Measurements from ENCODE around the gene FUOM.

FUOM gene

DNA sequence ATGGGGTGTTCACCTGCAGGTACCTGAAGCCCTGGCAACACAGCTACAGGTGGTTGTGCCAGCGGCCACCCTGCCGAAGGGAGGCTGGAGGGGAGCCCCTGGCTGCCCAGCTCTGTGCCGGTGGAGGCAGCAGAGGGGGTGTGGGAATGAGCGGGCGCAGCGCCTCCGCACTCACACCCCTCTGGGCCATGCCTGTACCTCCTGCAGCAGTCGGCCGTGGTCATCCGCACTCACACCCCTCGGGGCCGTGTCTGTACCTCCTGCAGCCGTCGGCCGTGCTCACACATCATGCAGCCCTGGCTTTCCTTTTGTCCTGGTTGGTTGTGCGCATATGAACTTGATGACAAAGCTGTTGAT is 47.4 kb downstream of the FUOM start:
- no peak for DNase-seq

DNA sequence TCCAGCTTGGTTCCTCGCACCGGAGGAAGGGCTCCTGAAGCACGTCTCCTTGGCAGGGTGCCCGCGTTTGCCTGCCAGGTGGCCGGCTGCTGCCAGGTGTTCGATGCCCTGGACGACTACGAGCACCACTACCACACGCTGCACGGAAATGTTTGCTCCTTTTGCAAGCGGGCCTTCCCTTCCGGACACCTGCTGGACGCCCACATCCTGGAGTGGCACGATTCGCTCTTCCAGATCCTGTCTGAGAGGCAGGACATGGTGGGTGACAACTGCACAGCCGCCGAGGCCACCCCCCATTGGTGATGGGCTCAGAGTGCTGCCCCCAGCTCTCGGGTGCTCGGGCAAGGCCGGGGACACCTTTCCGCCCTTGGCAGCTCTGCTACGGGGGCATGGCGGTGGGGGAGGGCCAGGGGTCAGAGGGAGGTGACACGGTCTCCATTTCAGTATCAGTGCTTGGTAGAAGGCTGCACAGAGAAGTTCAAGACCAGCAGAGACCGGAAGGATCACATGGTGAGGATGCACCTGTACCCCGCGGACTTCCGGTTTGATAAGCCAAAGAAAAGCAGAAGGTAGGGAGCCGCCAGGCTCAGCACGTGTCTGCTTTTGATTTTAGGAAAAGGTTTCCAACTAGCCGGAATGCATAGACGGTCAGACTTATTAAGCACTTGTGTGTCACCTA is 48.0 kb downstream of the FUOM start:
- DNase-seq: no peak

DNA sequence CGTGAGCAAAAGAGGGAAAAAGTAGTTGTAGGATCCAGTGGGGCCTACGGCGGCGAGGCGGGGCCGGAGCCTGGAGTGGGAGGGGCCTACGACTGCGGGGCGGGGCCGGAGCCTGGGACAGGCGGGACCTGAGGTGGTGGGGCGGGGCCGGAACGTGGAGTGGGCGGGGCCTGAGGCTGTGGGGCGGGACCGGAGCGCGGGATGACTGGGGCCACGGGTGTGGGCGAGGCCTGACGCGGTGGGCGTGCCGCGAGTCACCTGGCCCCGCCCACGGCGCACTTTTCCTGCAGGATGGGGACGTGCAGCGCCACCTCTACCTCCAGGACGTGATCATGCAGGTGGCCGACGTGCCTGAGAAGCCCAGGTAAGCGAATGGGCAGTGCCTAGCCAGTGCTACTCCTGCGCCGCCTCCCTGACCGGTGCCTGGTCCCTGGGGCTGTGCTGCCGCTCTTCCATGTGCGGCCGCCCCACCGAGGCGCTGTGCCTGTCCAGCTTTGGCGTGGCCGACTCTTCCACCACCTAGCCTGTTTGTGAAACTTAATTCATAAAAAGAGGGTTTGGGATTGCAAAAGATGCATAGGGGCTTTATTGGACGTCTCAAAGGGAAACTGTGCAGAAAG is 48.6 kb downstream of the FUOM start:
- DNase-seq: peak; percentile 90

DNA sequence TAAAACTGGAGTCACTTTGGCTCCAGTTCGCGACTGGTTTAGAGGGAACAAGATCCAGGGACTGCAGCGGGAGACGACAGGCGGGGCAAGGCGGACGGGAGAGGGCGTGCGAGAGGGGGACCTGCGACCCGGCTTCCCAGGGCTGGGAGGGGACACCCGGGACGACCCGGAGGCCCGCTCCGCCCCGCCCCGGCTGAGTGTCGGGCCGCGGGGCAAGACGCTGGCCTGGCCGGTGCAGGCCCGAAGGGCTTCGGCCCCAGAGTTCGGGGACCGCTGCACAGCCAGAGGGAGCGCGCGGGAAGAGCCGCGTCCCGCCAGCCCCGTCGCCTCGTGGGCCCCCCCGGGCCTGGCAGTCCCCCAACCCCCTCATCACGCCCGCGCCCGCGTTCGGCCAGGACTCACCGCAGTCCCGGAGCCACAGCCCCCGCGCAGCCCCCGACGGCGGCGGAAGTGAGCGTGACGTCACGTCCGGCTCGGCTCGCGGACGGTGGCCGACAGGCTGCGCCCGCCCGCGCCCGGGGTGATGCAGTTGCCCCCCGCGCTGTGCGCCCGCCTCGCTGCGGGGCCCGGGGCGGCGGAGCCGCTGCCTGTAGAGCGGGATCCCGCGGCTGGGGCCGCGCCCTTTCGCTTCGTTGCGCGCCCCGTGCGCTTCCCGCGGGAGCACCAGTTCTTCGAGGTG is 49.3 kb downstream of the FUOM start, which contains the start of the genes TUBGCP2 and ZNF511:
Gene TUBGCP2, minus strand, starts transcription at position 452 of the 679 bp plus-strand sequence. CDS start 5,931 bp downstream, outside the sequence.
Gene ZNF511, plus strand, starts transcription at position 494 of the 679 bp plus-strand sequence. Its CDS starts 30 bp downstream, at position 524.
- DNase-seq: peak; percentile 88

DNA sequence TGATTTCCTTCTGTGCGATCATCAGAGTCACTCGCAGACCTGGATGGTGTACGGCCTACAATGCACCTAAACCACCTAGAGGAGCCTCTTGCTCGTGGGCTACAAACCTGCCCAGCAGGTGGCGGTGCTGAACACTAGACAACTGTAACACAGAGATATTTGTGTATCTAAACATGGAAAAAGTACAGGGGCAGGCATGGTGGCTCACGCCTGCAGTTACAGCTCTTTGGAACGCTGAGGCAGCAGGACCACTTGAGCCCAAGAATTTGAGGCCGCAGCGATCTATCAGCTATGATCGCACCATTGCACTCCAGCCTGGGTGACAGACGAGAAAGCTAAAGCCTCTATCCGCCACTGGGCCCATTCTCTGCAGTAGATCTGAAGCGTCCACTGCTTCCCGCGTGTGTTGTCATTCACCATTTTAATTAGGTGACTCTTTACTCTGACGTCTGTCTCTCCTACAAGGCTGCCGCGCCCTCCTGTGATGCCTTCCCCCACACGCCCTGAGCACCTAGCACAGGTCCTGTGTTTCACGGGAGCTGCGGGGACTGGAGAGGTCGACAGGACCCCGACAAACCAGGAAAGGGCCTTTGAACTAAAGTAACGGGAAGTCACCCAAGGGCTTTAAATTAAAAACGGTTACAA is 49.9 kb downstream of the FUOM start:
- peak; percentile 31 for DNase-seq

DNA sequence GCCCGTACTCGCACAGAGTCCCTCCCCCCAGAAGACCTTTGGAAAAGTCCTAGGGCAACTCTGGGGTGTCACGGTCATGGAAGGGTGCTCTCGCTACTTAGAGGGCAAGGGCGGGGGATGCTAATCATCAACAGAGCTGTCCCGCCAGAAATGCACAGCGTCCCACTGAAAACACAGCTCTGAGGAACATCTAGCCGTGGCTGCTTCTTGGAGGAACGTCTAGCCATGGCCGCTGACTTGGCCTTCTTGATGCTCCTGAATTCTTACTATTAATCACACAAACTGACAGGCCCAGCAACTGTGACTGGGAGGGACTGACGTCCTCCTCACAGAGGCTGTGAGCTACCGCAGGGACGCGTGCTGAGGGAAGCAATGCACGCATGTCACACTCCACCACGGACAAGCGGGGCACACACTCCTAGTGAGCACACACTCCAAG is 50.9 kb downstream of the FUOM start:
- DNase-seq: no peak

DNA sequence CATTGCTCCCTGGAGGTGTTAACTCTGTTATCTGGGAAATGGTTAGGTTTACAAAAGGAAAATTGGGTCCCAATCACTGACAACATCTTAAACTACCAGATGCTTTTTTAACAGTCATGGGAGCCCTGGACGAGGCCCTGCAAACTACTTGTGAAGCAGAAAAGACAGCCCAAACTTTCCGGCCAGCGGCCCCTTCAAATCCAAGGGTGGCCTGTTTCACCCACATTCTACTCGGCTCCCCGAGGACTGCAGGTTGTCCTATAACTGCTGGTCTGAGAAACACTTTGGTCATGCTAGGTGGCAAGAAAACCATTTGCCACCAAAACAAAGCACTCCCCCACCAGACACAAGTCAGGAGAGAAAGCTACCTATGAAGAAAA is 51.7 kb downstream of the FUOM start:
- DNase-seq: no peak

All from fibroblast of skin of scalp (primary cell).